ENCODE measurements around the gene MYB.
A peak's percentile ranks its signal among the peaks of the same experiment; 100 is the strongest.

GRCh38 chr6:135145063-135145800, 35.9 kb upstream of the MYB start:
- peak; percentile 33 to 75 (median 60) for TF ChIP-seq CTCF (IDR thresholded peaks at IDR 0.05)
- TF ChIP-seq POLR2A (IDR thresholded peaks at IDR 0.05), result no peak
